Activated CD8-positive, alpha-beta T cell treated with anti-CD3 and anti-CD28 coated beads, Interleukin-2, amount 10 ng/mL, durations not matched to agents 7 days and 5 days (primary cell): Measurements from ENCODE around the gene CYP2A7. TPM values are rescaled to one million over a fixed set of nuclear protein-coding genes. Genes with fewer than 3 reads are reported as not detected.
"Not testable (repeated sequence)": the region's sequence is repeated elsewhere in the genome, so short reads cannot be mapped to it uniquely, and the experiment has no call there.

ENCODE experiments used
- ATAC-seq: fragments of 150-1000 bp; cut with Tn5 transposase; one replicate; pipeline ENCODE4 v1.10.0; 2021; ENCODE audit warnings: moderate library complexity
- CTCF ChIA-PET: fragments of 350-600 bp; sonication (Branson Sonifier 250); formaldehyde crosslinking; loops from one replicate; lab custom pipeline; 2021; ENCODE audit warnings: antibody characterized with exemption; lab: Charles Lee
- POLR2A ChIA-PET: fragments of 350-600 bp; sonication (Branson Sonifier 250); formaldehyde crosslinking; loops from one replicate; lab custom pipeline; 2021; ENCODE audit warnings: antibody characterized with exemption; lab: Charles Lee
- DNase-seq: peaks from one replicate; pipeline ENCODE4 v3.0.0-alpha.2; 2020
- H3K27ac Mint-ChIP-seq: one replicate; pipeline ENCODE4 v1.8.0; 2021; ENCODE audit warnings: mild to moderate bottlenecking, mixed read lengths
- H3K27me3 Mint-ChIP-seq: one replicate; pipeline ENCODE4 v1.8.0; 2021; ENCODE audit warnings: low read depth, mixed read lengths
- H3K36me3 Mint-ChIP-seq: one replicate; pipeline ENCODE4 v1.8.0; 2021; ENCODE audit warnings: low read depth, mixed read lengths
- H3K4me1 Mint-ChIP-seq: one replicate; pipeline ENCODE4 v1.8.0; 2021; ENCODE audit warnings: low read depth, mixed read lengths
- H3K4me3 Mint-ChIP-seq: one replicate; pipeline ENCODE4 v1.8.0; 2021; ENCODE audit warnings: mild to moderate bottlenecking, mixed read lengths
- H3K9me3 Mint-ChIP-seq: one replicate; pipeline ENCODE4 v1.8.0; 2022; ENCODE audit warnings: mixed read lengths; ENCODE audit not compliant: insufficient read depth
- total RNA-seq, 2 experiments: library from RNA; stranded (reverse); gene quantifications; one replicate each; pipeline ENCODE4 v1.2.3, GENCODE V29; 2021

The CYP2A7 gene
- total RNA-seq, 2 experiments from 2014 or later, result not detected

- H3K27ac Mint-ChIP-seq, result no peak overlapping the region
- ATAC-seq (no peak), DNase-seq (no peak)
- H3K36me3 Mint-ChIP-seq, result no peaks in the 10 kb centered on the region
- H3K27me3 Mint-ChIP-seq, result peaks cover 29% of the 10 kb centered on the region
- no peaks in the 10 kb centered on the region for H3K4me1 Mint-ChIP-seq
- ChIA-PET POLR2A (no interaction called here), CTCF (no interaction called here)
- no peak overlapping the region for H3K4me3 Mint-ChIP-seq
- no peaks in the 10 kb centered on the region for H3K9me3 Mint-ChIP-seq
These were observed 19.2 kb downstream of the CYP2A7 start for GRCh38 chr19:40862785-40863184.

- ChIA-PET POLR2A (no interaction called here), CTCF (no interaction called here)
- Mint-ChIP-seq H3K27ac (no peak overlapping the region), H3K36me3 (no peaks in the 10 kb centered on the region), H3K4me1 (no peaks in the 10 kb centered on the region), H3K4me3 (no peak overlapping the region), H3K27me3 (peaks cover 25% of the 10 kb centered on the region), H3K9me3 (no peaks in the 10 kb centered on the region)
- DNase-seq (no peak), ATAC-seq (no peak)
These were observed 19.7 kb downstream of the CYP2A7 start for GRCh38 chr19:40862333-40862732.

DNA sequence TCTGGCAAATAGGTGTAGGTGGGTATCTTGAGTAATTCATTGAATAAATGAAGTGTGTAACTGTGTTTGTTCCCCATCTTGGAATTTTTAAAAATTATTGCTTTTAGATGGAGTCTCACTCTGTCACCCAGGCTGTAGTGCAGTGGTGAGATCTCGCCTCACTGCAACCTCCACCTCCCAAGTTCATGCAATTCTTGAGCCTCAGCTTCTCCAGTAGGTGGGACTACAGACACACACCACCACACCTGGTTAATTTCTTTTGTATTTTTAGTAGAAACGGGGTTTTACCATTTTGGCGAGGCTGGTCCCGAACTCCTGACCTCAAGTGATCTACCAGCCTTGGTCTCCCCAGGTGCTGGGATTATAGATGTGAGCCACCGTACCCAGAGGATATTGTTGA is 23.9 kb downstream of the CYP2A7 start:
- Mint-ChIP-seq H3K27me3 (peaks cover 16% of the 10 kb centered on the region), H3K4me1 (no peaks in the 10 kb centered on the region), H3K4me3 (no peak overlapping the region), H3K27ac (no peak overlapping the region), H3K36me3 (no peaks in the 10 kb centered on the region), H3K9me3 (no peaks in the 10 kb centered on the region)
- CTCF ChIA-PET, result no interaction called here
- POLR2A ChIA-PET, result no interaction called here
- ATAC-seq (no peak), DNase-seq (no peak)

GRCh38 chr19:40852467-40853152 is 29.4 kb downstream of the CYP2A7 start:
- ATAC-seq, H3K4me3 Mint-ChIP-seq, DNase-seq, H3K36me3 Mint-ChIP-seq, H3K27ac Mint-ChIP-seq, H3K9me3 Mint-ChIP-seq, POLR2A ChIA-PET, CTCF ChIA-PET: not testable (repeated sequence)
- Mint-ChIP-seq H3K27me3 (peaks cover 37% of the 10 kb centered on the region), H3K4me1 (peaks cover 12% of the 10 kb centered on the region)

DNA sequence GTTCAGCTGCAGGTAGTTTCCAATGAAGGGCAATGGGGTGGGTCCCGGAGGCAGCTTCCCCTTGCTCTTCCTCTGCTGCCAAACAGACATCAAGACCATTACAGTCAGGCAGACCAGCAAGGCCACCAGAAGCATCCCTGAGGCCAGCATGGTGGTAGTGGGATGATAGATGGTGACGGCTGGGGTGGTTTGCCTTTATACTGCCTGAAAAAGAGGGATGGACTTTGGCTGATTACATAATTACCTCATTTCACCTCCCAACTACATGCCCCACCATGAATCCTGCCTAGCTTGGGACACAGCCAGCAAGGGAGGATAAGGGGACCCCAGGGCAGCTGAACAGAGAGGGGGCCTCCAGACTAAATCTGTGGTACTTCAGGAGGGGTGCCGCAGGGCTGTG is 31.8 kb downstream of the CYP2A7 start, which contains the start of gene CYP2A6:
CYP2A6 (minus strand) TSS at position 171 of the 400 bp plus-strand sequence; CDS start at position 150, 21 bp downstream.
- H3K36me3 Mint-ChIP-seq, POLR2A ChIA-PET, H3K27ac Mint-ChIP-seq: not testable (repeated sequence)

GRCh38 chr19:40846722-40847121 is 35.3 kb downstream of the CYP2A7 start:
- H3K36me3 Mint-ChIP-seq, ATAC-seq, CTCF ChIA-PET, POLR2A ChIA-PET, H3K4me3 Mint-ChIP-seq, DNase-seq, H3K9me3 Mint-ChIP-seq, H3K27ac Mint-ChIP-seq: not testable (repeated sequence)
- Mint-ChIP-seq H3K4me1 (peaks cover 33% of the 10 kb centered on the region), H3K27me3 (peaks cover 42% of the 10 kb centered on the region)

More for the DNA sequence above, 31.8 kb downstream of the CYP2A7 start, which contains the start of gene CYP2A6:
- peaks cover 48% of the 10 kb centered on the region for H3K27me3 Mint-ChIP-seq
- H3K4me1 Mint-ChIP-seq, result peaks cover 14% of the 10 kb centered on the region
- H3K9me3 Mint-ChIP-seq, DNase-seq, ATAC-seq, CTCF ChIA-PET, H3K4me3 Mint-ChIP-seq: not testable (repeated sequence)

- CTCF ChIA-PET, result not testable (repeated sequence)
- peak overlapping the region; percentile 81 for H3K27ac Mint-ChIP-seq
These were observed 38.4 kb downstream of the CYP2A7 start for GRCh38 chr19:40843653-40844052.

GRCh38 chr19:40842997-40843652 is 38.9 kb downstream of the CYP2A7 start:
- peak; percentile 37 for DNase-seq
- H3K27ac Mint-ChIP-seq, result peak overlapping the region; percentile 76
- CTCF ChIA-PET, H3K9me3 Mint-ChIP-seq, H3K36me3 Mint-ChIP-seq, POLR2A ChIA-PET: not testable (repeated sequence)
- peaks cover 26% of the 10 kb centered on the region for H3K4me1 Mint-ChIP-seq
- ATAC-seq, result peak; percentile 35
- H3K4me3 Mint-ChIP-seq, result peak overlapping the region; percentile 46
- peaks cover 17% of the 10 kb centered on the region for H3K27me3 Mint-ChIP-seq

More at GRCh38 chr19:40843653-40844052, 38.4 kb downstream of the CYP2A7 start:
- Mint-ChIP-seq H3K27me3 (peaks cover 20% of the 10 kb centered on the region), H3K4me1 (peaks cover 28% of the 10 kb centered on the region), H3K4me3 (peak overlapping the region; percentile 32)
- ATAC-seq (peak; percentile 96), DNase-seq (peak; percentile 86)
- POLR2A ChIA-PET, H3K9me3 Mint-ChIP-seq, H3K36me3 Mint-ChIP-seq: not testable (repeated sequence)

- DNase-seq, H3K36me3 Mint-ChIP-seq, CTCF ChIA-PET, POLR2A ChIA-PET, H3K4me3 Mint-ChIP-seq, H3K27ac Mint-ChIP-seq, ATAC-seq, H3K9me3 Mint-ChIP-seq, H3K27me3 Mint-ChIP-seq: not testable (repeated sequence)
- peaks cover 21% of the 10 kb centered on the region for H3K4me1 Mint-ChIP-seq
These were observed 40.0 kb downstream of the CYP2A7 start for GRCh38 chr19:40842012-40842411.

DNA sequence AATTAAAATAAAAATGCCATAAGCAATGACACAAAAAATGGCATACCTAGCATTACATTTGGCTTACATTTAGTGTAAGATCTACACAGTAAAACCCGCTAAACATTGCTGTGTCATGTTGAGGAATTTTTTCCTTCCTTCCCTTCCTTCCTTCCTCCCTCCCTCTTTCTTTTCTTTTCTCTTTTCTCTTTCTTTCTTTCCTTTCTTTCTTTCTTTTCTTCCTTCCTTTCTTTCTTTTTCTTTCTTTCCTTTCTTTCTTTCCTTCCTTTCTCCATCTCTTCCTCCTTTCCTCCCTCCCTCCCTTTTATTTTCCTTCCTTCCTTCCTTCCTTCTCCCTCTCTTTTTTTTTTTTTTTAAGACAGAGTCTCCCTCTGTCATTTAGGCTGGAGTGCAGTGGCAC is 43.6 kb downstream of the CYP2A7 start:
- POLR2A ChIA-PET, H3K27ac Mint-ChIP-seq, H3K4me3 Mint-ChIP-seq, H3K27me3 Mint-ChIP-seq, ATAC-seq, H3K36me3 Mint-ChIP-seq, H3K9me3 Mint-ChIP-seq, CTCF ChIA-PET, DNase-seq, H3K4me1 Mint-ChIP-seq: not testable (repeated sequence)

DNA sequence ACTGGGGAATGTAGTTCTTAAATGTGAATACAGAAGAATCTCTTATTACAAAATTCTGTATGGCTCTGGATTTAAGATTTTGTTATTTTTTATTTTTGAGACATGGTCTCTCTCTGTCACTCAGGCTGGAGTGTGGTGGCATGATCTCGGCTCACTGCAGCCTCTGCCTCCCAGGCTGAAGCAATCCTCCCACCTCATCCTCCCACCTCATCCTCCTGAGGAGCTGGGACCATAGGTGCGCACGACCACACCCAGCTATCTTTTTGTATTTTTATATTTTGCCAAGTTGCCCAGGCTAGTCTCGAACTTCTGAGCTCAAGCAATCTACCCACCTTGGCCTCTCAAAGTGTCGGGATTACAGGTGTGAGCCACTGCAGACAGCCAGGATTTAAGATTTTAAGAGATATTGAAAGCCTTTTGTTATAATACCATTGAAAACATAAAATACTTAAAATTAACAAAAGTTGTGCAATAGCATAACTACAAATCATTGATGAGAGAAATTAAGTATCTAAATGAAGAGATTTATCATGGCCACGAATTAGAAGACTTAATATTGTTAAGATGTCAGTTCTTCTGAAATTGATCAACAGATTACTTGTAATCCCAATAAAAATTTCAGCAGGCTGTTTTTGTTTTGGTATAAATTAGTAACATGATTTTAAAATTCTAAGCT is 45.1 kb downstream of the CYP2A7 start:
- Mint-ChIP-seq H3K4me1 (peaks cover 12% of the 10 kb centered on the region), H3K27ac (no peak overlapping the region), H3K27me3 (peaks cover 2% of the 10 kb centered on the region), H3K36me3 (no peaks in the 10 kb centered on the region), H3K4me3 (no peak overlapping the region), H3K9me3 (no peaks in the 10 kb centered on the region)
- DNase-seq, result no peak
- no peak for ATAC-seq
- ChIA-PET CTCF (no interaction called here), POLR2A (no interaction called here)
